IMR-90 (cell line): ENCODE measurements around the gene DAAM1. TPM values are rescaled to one million over a fixed set of nuclear protein-coding genes. Genes with fewer than 3 reads are reported as not detected.

Experiments
- ATAC-seq: fragments of 200-7000 bp; cut with Tn5 transposase; 2 replicates; pipeline ENCODE4 v1.9.1; 2020; ENCODE audit warnings: low read depth, mild to moderate bottlenecking, moderate library complexity
- BruUV-seq: library from RNA; stranded (reverse); fragments of 400-500 nt; replicated peaks from 2 replicates; lab custom pipeline; 2021; lab: Mats Ljungman, UMichigan
- CTCF ChIA-PET: fragments of 300-600 bp; formaldehyde crosslinking; extraction: SDS; loops from one replicate; lab custom pipeline; 2021; ENCODE audit warnings: antibody characterized with exemption; lab: Yijun Ruan, JAX
- POLR2A ChIA-PET: fragments of 300-600 bp; sonication (Branson Sonifier 250); formaldehyde crosslinking; loops from one replicate; lab custom pipeline; 2022; ENCODE audit warnings: antibody characterized with exemption; ENCODE audit not compliant: unreplicated experiment; lab: Charles Lee
- DNase-seq: peaks from one replicate; pipeline ENCODE4 v3.0.0; 2013
- H2AFZ ChIP-seq: replicated peaks from 2 replicates; pipeline ENCODE3; 2013; ENCODE audit warnings: low read length, mild to moderate bottlenecking; ENCODE audit not compliant: poor library complexity
- H2AK5ac ChIP-seq: 2 replicates; pipeline ENCODE4 v1.6.1; 2013; ENCODE audit warnings: low read depth, low read length, inconsistent platforms
- H2AK9ac ChIP-seq: replicated peaks from 2 replicates; pipeline ENCODE3; 2013; ENCODE audit warnings: mild to moderate bottlenecking, low read depth, low read length, moderate library complexity; ENCODE audit not compliant: poor library complexity
- H2BK120ac ChIP-seq: 2 replicates; pipeline ENCODE4 v1.6.1; 2013; ENCODE audit warnings: low read depth, low read length, inconsistent platforms
- H2BK15ac ChIP-seq: 3 replicates; pipeline ENCODE4 v1.6.1; 2013; ENCODE audit warnings: low read depth, low read length, inconsistent platforms
- H2BK20ac ChIP-seq: 2 replicates; pipeline ENCODE4 v1.6.1; 2013; ENCODE audit warnings: low read depth, mild to moderate bottlenecking, inconsistent platforms, low read length, moderate library complexity
- H2BK5ac ChIP-seq: 2 replicates; pipeline ENCODE4 v1.6.1; 2013; ENCODE audit warnings: mild to moderate bottlenecking, low read depth, low read length, inconsistent platforms; ENCODE audit not compliant: poor library complexity, severe bottlenecking
- H3K14ac ChIP-seq: replicated peaks from 2 replicates; pipeline ENCODE4 v1.6.1; 2013; ENCODE audit warnings: low read depth, low read length, inconsistent platforms
- H3K18ac ChIP-seq: 2 replicates; pipeline ENCODE4 v1.6.1; 2013; ENCODE audit warnings: low read depth, low read length, control low read depth
- H3K23ac ChIP-seq: 2 replicates; pipeline ENCODE4 v1.6.1; 2013; ENCODE audit warnings: low read depth, low read length, inconsistent platforms
- H3K27ac ChIP-seq: 2 replicates; pipeline ENCODE4 v1.5.1; 2013; ENCODE audit warnings: mild to moderate bottlenecking, control low read depth, low read length; ENCODE audit not compliant: insufficient read depth
- H3K27me3 ChIP-seq: 2 replicates; pipeline ENCODE4 v1.6.1; 2013; ENCODE audit warnings: low read length; ENCODE audit not compliant: control insufficient read depth, insufficient read depth
- H3K36me3 ChIP-seq: 2 replicates; pipeline ENCODE4 v1.6.1; 2013; ENCODE audit warnings: low read length, mixed read lengths; ENCODE audit not compliant: control insufficient read depth, insufficient read depth
- H3K4ac ChIP-seq: 2 replicates; pipeline ENCODE4 v1.6.1; 2013; ENCODE audit warnings: low read depth, low read length, inconsistent platforms
- H3K4me1 ChIP-seq: 2 replicates; pipeline ENCODE4 v1.6.1; 2013; ENCODE audit warnings: low read length, mixed read lengths; ENCODE audit not compliant: control insufficient read depth, insufficient read depth
- H3K4me2 ChIP-seq: 2 replicates; pipeline ENCODE4 v1.6.1; 2013; ENCODE audit warnings: low read depth, mild to moderate bottlenecking, control low read depth, low read length, moderate library complexity
- H3K4me3 ChIP-seq: 2 replicates; pipeline ENCODE4 v1.5.1; 2013; ENCODE audit warnings: low read depth, mild to moderate bottlenecking, control low read depth, low read length, moderate library complexity; ENCODE audit not compliant: insufficient read depth
- H3K56ac ChIP-seq: 2 replicates; pipeline ENCODE4 v1.6.1; 2013; ENCODE audit warnings: low read length, inconsistent platforms; ENCODE audit not compliant: insufficient read depth; ENCODE audit errors: extremely low read depth
- H3K79me1 ChIP-seq, 2 experiments: 2 replicates each; pipeline ENCODE4 v1.6.1; 2013; ENCODE audit warnings: low read length in 2 of 2, inconsistent platforms in 1 of 2, low read depth in 1 of 2
- H3K9ac ChIP-seq: 2 replicates; pipeline ENCODE4 v1.6.1; 2013; ENCODE audit warnings: low read depth, low read length, control low read depth
- H3K9me1 ChIP-seq: 2 replicates; pipeline ENCODE4 v1.6.1; 2013; ENCODE audit warnings: low read length, inconsistent platforms; ENCODE audit not compliant: insufficient read depth
- H3K9me3 ChIP-seq: 2 replicates; pipeline ENCODE4 v1.6.1; 2013; ENCODE audit warnings: low read length; ENCODE audit not compliant: control insufficient read depth, insufficient read depth
- H4K20me1 ChIP-seq: 2 replicates; pipeline ENCODE4 v1.6.1; 2013; ENCODE audit warnings: low read length, inconsistent platforms; ENCODE audit not compliant: insufficient read depth
- H4K5ac ChIP-seq: 2 replicates; pipeline ENCODE4 v1.6.1; 2013; ENCODE audit warnings: mild to moderate bottlenecking, low read depth, low read length, control low read depth
- H4K8ac ChIP-seq, 2 experiments: 2 replicates each; pipeline ENCODE4 v1.6.1; 2013; ENCODE audit warnings: low read depth in 2 of 2, low read length in 2 of 2, control low read depth in 1 of 2, inconsistent platforms in 1 of 2
- H4K91ac ChIP-seq: 2 replicates; pipeline ENCODE4 v1.6.1; 2013; ENCODE audit warnings: low read depth, low read length, inconsistent platforms; ENCODE audit not compliant: insufficient read depth
- BHLHE40 ChIP-seq: fragments of 150-350 bp; IDR thresholded peaks from 2 replicates; pipeline ENCODE4 v1.6.1; 2016; ENCODE audit warnings: mild to moderate bottlenecking, low read depth, low read length
- CEBPB ChIP-seq: IDR thresholded peaks from 2 replicates; pipeline ENCODE4 v1.6.1; 2012; ENCODE audit warnings: low read depth, low read length, improper control_type of control experiment
- CHD1 ChIP-seq: IDR thresholded peaks from 2 replicates; pipeline ENCODE4 v1.6.1; 2012; ENCODE audit warnings: low read depth, low read length, improper control_type of control experiment
- ELK1 ChIP-seq: fragments of 150-350 bp; IDR thresholded peaks from 2 replicates; pipeline ENCODE4 v1.6.1; 2016; ENCODE audit warnings: low read depth, mild to moderate bottlenecking, low read length, moderate library complexity, borderline replicate concordance
- FOS ChIP-seq: fragments of 150-350 bp; IDR thresholded peaks from 2 replicates; pipeline ENCODE4 v1.6.1; 2016; ENCODE audit warnings: low read depth, low read length
- MAFK ChIP-seq: IDR thresholded peaks from 2 replicates; pipeline ENCODE4 v1.6.1; 2012; ENCODE audit warnings: low read depth, low read length, improper control_type of control experiment
- MAZ ChIP-seq: IDR thresholded peaks from 2 replicates; pipeline ENCODE4 v1.6.1; 2012; ENCODE audit warnings: low read depth, mild to moderate bottlenecking, low read length, improper control_type of control experiment, moderate library complexity, borderline replicate concordance
- MXI1 ChIP-seq: IDR thresholded peaks from 2 replicates; pipeline ENCODE4 v1.6.1; 2012; ENCODE audit warnings: low read depth, mild to moderate bottlenecking, low read length, moderate library complexity, borderline replicate concordance
- NFE2L2 ChIP-seq: fragments of 150-350 bp; IDR thresholded peaks from 2 replicates; pipeline ENCODE4 v1.6.1; 2016; ENCODE audit warnings: low read depth, mild to moderate bottlenecking, low read length
- POLR2A ChIP-seq: IDR thresholded peaks from 2 replicates; pipeline ENCODE4 v1.6.1; 2012; ENCODE audit warnings: mild to moderate bottlenecking, low read depth, low read length
- RAD21 ChIP-seq: IDR thresholded peaks from 2 replicates; pipeline ENCODE4 v1.6.1; 2012; ENCODE audit warnings: low read length, improper control_type of control experiment
- RCOR1 ChIP-seq: IDR thresholded peaks from 2 replicates; pipeline ENCODE4 v1.6.1; 2012; ENCODE audit warnings: mild to moderate bottlenecking, low read length, improper control_type of control experiment; ENCODE audit not compliant: insufficient replicate concordance
- RFX5 ChIP-seq: IDR thresholded peaks from 2 replicates; pipeline ENCODE4 v1.8.0; 2012; ENCODE audit warnings: low read depth, mild to moderate bottlenecking, low read length, moderate library complexity
- SMC3 ChIP-seq: fragments of 150-350 bp; IDR thresholded peaks from 2 replicates; pipeline ENCODE4 v1.6.1; 2016; ENCODE audit warnings: low read depth, mild to moderate bottlenecking, antibody characterized with exemption, low read length, moderate library complexity
- USF2 ChIP-seq: fragments of 150-350 bp; IDR thresholded peaks from 2 replicates; pipeline ENCODE4 v1.6.1; 2017; ENCODE audit warnings: mild to moderate bottlenecking, antibody characterized with exemption, low read length, low read depth
- dilution Hi-C: fragments of 300-500 bp; cut with HindIII; formaldehyde crosslinking; loops from one replicate; pipeline ENCODE4 v1.14.3; 2018; ENCODE audit warnings: low sequenced_read_pairs; ENCODE audit not compliant: unreplicated experiment
- in situ Hi-C: fragments of 300-500 bp; cut with MboI; formaldehyde crosslinking; loops from 3 replicates; pipeline ENCODE4 v1.14.3; 2019; ENCODE audit warnings: low sequenced_read_pairs, inconsistent platforms, mixed read lengths
- intact Hi-C: fragments of 100-400 bp; cut with micrococcal nuclease; formaldehyde crosslinking; loops from 2 replicates; pipeline ENCODE4 v1.10.0; 2022
- polyA plus RNA-seq, 3 experiments: library from polyadenylated mRNA; depleted of rRNA; stranded (reverse); fragments of >200 nt; gene quantifications; 2 replicates each; pipeline ENCODE4 v1.2.3, GENCODE V29; 2012; ENCODE audit warnings: low replicate concordance in 1 of 3
- total RNA-seq: library from RNA; depleted of rRNA; stranded (reverse); fragments of >200 nt; gene quantifications from 2 replicates; pipeline ENCODE4 v1.2.3, GENCODE V29; 2012
- TF ChIP-seq, protein P1 (sequence below): conservative IDR thresholded peaks from 2 replicates; pipeline ENCODE4 v1.5.1; 2012; ENCODE audit warnings: mild to moderate bottlenecking, low read depth, low read length, improper control_type of control experiment

Gene DAAM1
- total and polyA plus RNA-seq, 2 of the 4 experiments (the other 2 are of a cell fraction) = 4.8 to 5.4 TPM

GRCh38 chr14:59253527-59253926 lies 65.1 kb downstream of the DAAM1 start:
- H3K18ac ChIP-seq = peak overlapping the region; percentile 87
- H3K9me3 ChIP-seq = no peaks in the 10 kb centered on the region
- ChIA-PET POLR2A (no interaction called here), CTCF (no interaction called here)
- H3K4me2 ChIP-seq = no peak overlapping the region
- no peak overlapping the region for H2AK9ac ChIP-seq
- no peak overlapping the region for H4K8ac ChIP-seq
- H3K9me1 ChIP-seq = peaks cover 10% of the 10 kb centered on the region
- dilution Hi-C loops (no loop called here), in situ Hi-C loops (no loop called here), intact Hi-C loops (loop anchor here (2.0 to 5.0 kb wide), 2 partner anchors 65 to 184 kb away; partner anchors contain the start of gene DAAM1)
- no peak overlapping the region; the same call in 1 of the 2 replicates for H4K91ac ChIP-seq
- no peak overlapping the region; the same call in 1 of the 2 replicates for H3K14ac ChIP-seq
- peak overlapping the region; percentile 65; the same call in 1 of the 2 replicates for H3K23ac ChIP-seq
- no peaks in the 10 kb centered on the region for H3K36me3 ChIP-seq
- peaks cover 14% of the 10 kb centered on the region; the same call in 1 of the 2 replicates for H4K20me1 ChIP-seq
- H3K4ac ChIP-seq = 0 out of 2 replicates have a peak overlapping the region, but pooled peaks have one; percentile 24
- H2BK20ac ChIP-seq = peak overlapping the region; percentile 55; the same call in 1 of the 2 replicates
- no peak for TF ChIP-seq POLR2A
- no peak for TF ChIP-seq MAFK
- no peak for TF ChIP-seq CHD1
- TF ChIP-seq ELK1 = no peak
- TF ChIP-seq, protein P1, sequence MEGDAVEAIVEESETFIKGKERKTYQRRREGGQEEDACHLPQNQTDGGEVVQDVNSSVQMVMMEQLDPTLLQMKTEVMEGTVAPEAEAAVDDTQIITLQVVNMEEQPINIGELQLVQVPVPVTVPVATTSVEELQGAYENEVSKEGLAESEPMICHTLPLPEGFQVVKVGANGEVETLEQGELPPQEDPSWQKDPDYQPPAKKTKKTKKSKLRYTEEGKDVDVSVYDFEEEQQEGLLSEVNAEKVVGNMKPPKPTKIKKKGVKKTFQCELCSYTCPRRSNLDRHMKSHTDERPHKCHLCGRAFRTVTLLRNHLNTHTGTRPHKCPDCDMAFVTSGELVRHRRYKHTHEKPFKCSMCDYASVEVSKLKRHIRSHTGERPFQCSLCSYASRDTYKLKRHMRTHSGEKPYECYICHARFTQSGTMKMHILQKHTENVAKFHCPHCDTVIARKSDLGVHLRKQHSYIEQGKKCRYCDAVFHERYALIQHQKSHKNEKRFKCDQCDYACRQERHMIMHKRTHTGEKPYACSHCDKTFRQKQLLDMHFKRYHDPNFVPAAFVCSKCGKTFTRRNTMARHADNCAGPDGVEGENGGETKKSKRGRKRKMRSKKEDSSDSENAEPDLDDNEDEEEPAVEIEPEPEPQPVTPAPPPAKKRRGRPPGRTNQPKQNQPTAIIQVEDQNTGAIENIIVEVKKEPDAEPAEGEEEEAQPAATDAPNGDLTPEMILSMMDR = no peak
- TF ChIP-seq FOS = no peak
- no peak for TF ChIP-seq BHLHE40
- TF ChIP-seq USF2 = no peak
- no peak for TF ChIP-seq SMC3
- TF ChIP-seq RAD21 = no peak
- no peak for TF ChIP-seq MXI1
- TF ChIP-seq CEBPB = no peak
- no peak for TF ChIP-seq RFX5
- TF ChIP-seq NFE2L2 = no peak
- no peak for TF ChIP-seq RCOR1
- TF ChIP-seq MAZ = no peak
- ATAC-seq = no peak
- H3K9ac ChIP-seq = no peak overlapping the region
- DNase-seq = no peak
- 0 out of 2 replicates have a peak overlapping the region, but pooled peaks have one; percentile 36 for H2AK5ac ChIP-seq
- H2BK15ac ChIP-seq = no peak overlapping the region
- H2BK120ac ChIP-seq = 0 out of 2 replicates have a peak overlapping the region, but pooled peaks have one; percentile 54
- no TSS peak for BruUV-seq
- peaks cover 17% of the 10 kb centered on the region for H3K4me1 ChIP-seq
- H3K4me3 ChIP-seq = no peak overlapping the region
- H4K5ac ChIP-seq = no peak overlapping the region
- no peaks in the 10 kb centered on the region for H3K27me3 ChIP-seq
- H3K27ac ChIP-seq = no peak overlapping the region
- no peak overlapping the region for H3K56ac ChIP-seq
- H3K79me1 ChIP-seq = peaks cover 4 to 9% of the 10 kb centered on the region in 2 experiments; a peak in 1 of 4 replicates
- no peak overlapping the region for H2AFZ ChIP-seq
- H2BK5ac ChIP-seq = peak overlapping the region; percentile 33
